ENCODE data around the gene ISG20.

ISG20 gene

DNA sequence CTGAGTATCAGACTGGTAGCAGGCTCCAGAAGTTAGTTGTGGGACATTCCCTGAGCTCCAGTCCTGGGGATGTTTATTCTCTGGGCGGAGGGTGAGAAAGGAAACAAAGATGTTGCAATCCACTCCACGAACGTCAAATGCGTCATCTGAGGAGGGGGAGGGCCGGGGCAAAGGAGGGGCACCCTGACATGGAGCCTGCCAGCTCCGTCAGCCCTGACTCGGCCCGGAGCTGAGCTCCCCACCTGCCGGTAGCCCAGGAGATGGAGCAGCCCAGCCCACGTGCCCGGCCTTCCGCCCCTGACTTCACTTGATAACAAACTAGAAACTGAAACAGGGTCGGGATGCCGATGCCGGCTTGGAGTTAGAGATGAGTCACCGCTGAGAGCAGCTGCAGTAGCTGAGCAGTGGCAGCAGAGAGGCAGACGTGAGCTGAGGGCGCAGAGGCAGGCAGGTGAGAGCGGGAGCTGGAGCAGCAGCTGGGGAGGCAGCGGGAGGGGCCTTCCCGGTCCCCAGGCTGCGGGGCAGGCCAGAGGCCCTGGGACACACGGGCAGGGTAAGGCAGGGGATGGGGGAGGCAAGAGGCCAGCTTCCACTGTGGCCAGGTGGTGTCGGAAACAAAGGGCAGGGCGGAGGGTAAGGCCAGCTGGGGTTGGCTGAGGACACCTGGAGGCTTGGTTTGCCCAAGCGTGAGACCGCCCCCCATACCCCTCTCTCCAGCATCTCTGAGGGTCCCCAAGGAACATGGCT lies at the start of gene ISG20:
Gene ISG20, plus strand, starts transcription at position 391 of the 747 bp plus-strand sequence. Its CDS starts 351 bp downstream, at position 742.
- H3K36me3 ChIP-seq (ENCODE audit: control insufficient read depth in 1 of 2, insufficient read depth in 2 of 2, low read length in 2 of 2): no peaks in the 10 kb centered on the region
- no peaks in the 10 kb centered on the region for H3K27me3 ChIP-seq (ENCODE audit: control insufficient read depth in 1 of 2, insufficient read depth in 2 of 2, low read length in 2 of 2)
- H3K4me1 ChIP-seq (ENCODE audit: control insufficient read depth in 1 of 2, insufficient read depth in 2 of 2, low read length in 2 of 2): peaks cover 40 to 45% of the 10 kb centered on the region in 2 donors
- peak within 1 kb of the TSS; percentile 89 to 90 for H3K9ac ChIP-seq (ENCODE audit: low read depth in 1 of 2, low read length in 2 of 2)
- H3K4me3 ChIP-seq (ENCODE audit: low read depth in 1 of 2, low read length in 2 of 2): peak within 1 kb of the TSS; percentile 63 to 81
- H3K9me3 ChIP-seq (ENCODE audit: control insufficient read depth in 1 of 2, low read length in 2 of 2): no peaks in the 10 kb centered on the region
- H3K27ac ChIP-seq (ENCODE audit: low read depth, low read length): peak within 1 kb of the TSS; percentile 96

DNA sequence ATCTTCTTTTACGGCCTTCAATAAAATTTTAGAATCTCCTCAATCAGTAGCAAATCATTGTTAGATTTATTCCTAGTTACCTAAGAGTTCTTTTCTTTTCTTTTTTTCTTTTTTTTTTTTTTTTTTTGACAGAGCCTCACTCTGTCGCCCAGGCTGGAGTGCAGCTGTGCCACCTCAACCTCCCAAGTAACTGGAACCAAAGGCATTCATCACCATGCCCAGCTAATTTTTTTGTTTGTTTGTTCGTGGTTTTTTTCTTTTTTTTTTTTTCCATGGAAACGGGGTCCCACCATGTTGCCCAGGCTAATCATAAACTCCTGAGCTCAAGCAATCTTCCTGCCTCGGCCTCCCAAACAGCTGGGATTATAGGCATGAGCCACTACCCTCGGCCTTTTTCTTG lies 48.1 kb upstream of the ISG20 start:
- Histone ChIP-seq H3K36me3 (ENCODE audit: control insufficient read depth in 1 of 2, insufficient read depth in 2 of 2, low read length in 2 of 2) (no peaks in the 10 kb centered on the region), H3K9me3 (ENCODE audit: control insufficient read depth in 1 of 2, low read length in 2 of 2) (no peaks in the 10 kb centered on the region), H3K4me1 (ENCODE audit: control insufficient read depth in 1 of 2, insufficient read depth in 2 of 2, low read length in 2 of 2) (no peaks in the 10 kb centered on the region), H3K27me3 (ENCODE audit: control insufficient read depth in 1 of 2, insufficient read depth in 2 of 2, low read length in 2 of 2) (no peaks in the 10 kb centered on the region), H3K9ac (ENCODE audit: low read depth in 1 of 2, low read length in 2 of 2) (no peak overlapping the region), H3K4me3 (ENCODE audit: low read depth in 1 of 2, low read length in 2 of 2) (no peak overlapping the region), H3K27ac (ENCODE audit: low read depth, low read length) (no peak overlapping the region)

DNA sequence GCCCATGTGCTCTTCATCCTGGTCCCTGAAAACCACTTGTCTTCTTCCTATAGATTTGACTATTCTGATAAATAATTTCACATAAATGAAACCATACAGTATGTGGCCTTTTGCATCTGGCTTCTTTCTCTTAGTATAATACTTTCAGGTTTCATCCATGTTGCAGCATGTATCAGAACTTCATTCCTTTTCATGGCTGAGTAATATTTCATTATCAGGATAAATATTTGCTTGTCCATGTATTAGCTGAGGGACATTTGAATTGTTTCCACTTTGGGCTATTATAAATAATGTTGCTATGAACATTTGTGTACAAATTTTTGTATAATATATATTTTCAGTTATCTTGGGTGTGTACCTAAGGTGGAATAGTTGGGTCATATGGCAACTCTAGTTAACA lies 47.4 kb upstream of the ISG20 start:
- Histone ChIP-seq H3K4me3 (ENCODE audit: low read depth in 1 of 2, low read length in 2 of 2) (no peak overlapping the region), H3K27ac (ENCODE audit: low read depth, low read length) (no peak overlapping the region), H3K36me3 (ENCODE audit: control insufficient read depth in 1 of 2, insufficient read depth in 2 of 2, low read length in 2 of 2) (no peaks in the 10 kb centered on the region), H3K27me3 (ENCODE audit: control insufficient read depth in 1 of 2, insufficient read depth in 2 of 2, low read length in 2 of 2) (no peaks in the 10 kb centered on the region), H3K9me3 (ENCODE audit: control insufficient read depth in 1 of 2, low read length in 2 of 2) (no peaks in the 10 kb centered on the region), H3K4me1 (ENCODE audit: control insufficient read depth in 1 of 2, insufficient read depth in 2 of 2, low read length in 2 of 2) (no peaks in the 10 kb centered on the region), H3K9ac (ENCODE audit: low read depth in 1 of 2, low read length in 2 of 2) (no peak overlapping the region)

DNA sequence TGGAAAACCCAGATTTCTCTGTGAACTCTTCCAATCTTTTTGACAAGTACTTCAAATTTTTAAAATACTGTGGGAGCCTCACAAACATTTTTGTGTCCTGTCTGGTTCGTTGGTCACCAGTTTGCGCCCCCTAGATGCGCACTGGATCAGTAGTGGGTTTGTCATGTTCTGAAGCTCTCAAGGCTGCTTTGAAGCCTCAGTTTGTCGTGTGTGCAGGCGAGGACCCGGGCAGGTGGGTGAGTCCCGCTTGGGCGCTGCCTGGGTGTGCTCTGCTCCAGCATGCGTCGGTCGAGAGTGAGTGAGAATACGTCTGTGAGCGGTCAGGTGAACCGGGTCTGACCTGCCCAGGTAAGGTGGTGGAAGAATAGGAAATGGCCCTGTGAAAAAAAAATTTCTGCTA lies 34.9 kb upstream of the ISG20 start:
- Histone ChIP-seq H3K9ac (ENCODE audit: low read depth in 1 of 2, low read length in 2 of 2) (no peak overlapping the region), H3K4me3 (ENCODE audit: low read depth in 1 of 2, low read length in 2 of 2) (no peak overlapping the region), H3K4me1 (ENCODE audit: control insufficient read depth in 1 of 2, insufficient read depth in 2 of 2, low read length in 2 of 2) (no peaks in the 10 kb centered on the region)

DNA sequence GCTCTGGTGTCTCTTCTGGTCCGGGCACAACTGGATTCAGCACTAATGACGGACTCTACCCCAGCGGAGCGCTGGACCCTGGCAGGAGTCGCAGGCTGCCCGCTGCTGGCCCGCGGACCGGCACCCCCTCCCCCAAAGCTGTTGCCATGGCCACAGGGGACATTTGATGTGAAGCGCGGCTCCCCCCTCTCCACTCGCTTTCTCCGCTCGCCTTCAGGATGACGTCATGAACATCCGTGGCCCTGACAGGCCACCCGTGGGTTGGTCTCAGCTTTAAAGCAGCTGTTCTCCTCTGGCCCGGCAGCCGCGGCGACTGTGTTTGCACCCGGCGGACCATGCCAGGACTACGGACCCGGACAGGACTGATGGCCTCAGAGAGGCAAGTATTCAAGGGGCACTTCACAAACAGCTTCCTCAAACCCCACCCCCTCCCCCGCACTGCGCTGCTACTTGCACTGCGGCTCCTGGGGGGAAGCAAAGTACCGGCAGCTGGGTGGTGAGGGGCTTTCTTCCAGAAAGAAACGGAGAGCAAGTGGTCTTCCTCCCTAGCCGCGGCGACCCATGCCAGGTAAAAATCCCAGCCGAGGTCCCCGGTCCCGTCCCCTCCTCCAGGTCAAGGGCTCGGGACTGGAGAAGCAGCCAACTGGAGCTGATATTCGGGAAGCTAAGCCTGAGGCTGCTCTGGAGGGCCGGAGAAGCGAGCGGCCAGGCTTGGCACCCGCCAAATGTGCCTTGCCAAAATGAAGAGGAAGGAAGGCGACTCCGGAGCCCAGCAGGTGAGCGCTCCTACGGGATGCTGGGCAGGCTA lies 34.2 kb upstream of the ISG20 start:
- Histone ChIP-seq H3K4me3 (ENCODE audit: low read depth in 1 of 2, low read length in 2 of 2) (no peak overlapping the region), H3K27ac (ENCODE audit: low read depth, low read length) (no peak overlapping the region), H3K4me1 (ENCODE audit: control insufficient read depth in 1 of 2, insufficient read depth in 2 of 2, low read length in 2 of 2) (no peaks in the 10 kb centered on the region), H3K9ac (ENCODE audit: low read depth in 1 of 2, low read length in 2 of 2) (no peak overlapping the region), H3K9me3 (ENCODE audit: control insufficient read depth in 1 of 2, low read length in 2 of 2) (no peaks in the 10 kb centered on the region), H3K27me3 (ENCODE audit: control insufficient read depth in 1 of 2, insufficient read depth in 2 of 2, low read length in 2 of 2) (peaks cover 42 to 61% of the 10 kb centered on the region in 2 donors), H3K36me3 (ENCODE audit: control insufficient read depth in 1 of 2, insufficient read depth in 2 of 2, low read length in 2 of 2) (no peaks in the 10 kb centered on the region)

More for the DNA sequence above, 34.9 kb upstream of the ISG20 start:
- peaks cover 42 to 54% of the 10 kb centered on the region in 2 donors for H3K27me3 ChIP-seq (ENCODE audit: control insufficient read depth in 1 of 2, insufficient read depth in 2 of 2, low read length in 2 of 2)
- no peaks in the 10 kb centered on the region for H3K36me3 ChIP-seq (ENCODE audit: control insufficient read depth in 1 of 2, insufficient read depth in 2 of 2, low read length in 2 of 2)
- H3K27ac ChIP-seq (ENCODE audit: low read depth, low read length): no peak overlapping the region
- H3K9me3 ChIP-seq (ENCODE audit: control insufficient read depth in 1 of 2, low read length in 2 of 2): no peaks in the 10 kb centered on the region

DNA sequence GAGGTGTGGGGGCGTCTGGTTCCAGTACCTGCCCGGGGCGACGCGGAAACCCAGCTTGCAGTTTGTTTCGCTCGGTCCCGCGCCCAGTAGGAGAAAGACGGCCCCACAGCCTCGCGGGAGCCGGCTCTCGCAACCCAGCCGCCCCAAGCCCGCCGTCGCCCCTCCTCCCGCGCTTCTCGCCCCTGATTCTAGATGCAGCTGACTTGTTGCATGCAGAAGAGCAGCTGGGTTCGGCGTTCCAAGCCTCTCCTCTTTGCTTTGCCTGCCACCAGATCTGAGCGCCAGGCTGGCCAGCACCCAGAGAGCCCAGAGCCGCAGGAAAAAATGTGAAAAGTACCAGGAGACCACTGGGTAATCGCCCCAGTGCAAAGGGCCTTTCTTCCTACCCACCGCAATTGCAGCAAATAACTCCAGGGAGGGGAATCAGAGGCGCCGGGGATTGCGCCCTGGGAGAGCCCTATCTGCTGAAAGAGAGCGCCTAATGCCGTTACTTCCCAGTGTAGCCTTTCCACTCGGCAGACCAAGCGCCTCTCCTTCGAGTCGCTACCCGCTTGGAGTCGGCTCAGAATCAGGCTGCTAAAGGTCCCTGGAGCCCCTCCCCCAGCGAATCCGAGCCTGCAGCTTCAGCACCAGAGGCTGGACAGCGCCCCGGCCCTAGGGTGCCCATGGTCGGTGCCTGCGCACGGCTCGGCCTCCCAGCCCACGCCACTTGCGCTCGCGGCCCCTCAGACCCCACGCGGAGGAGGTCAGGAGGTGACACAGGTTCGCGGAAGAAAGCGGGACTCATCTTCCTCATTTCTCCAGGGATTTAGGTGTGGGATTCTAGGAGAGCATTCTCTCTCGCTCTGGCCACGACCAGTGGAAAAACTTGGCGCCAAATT lies 33.4 kb upstream of the ISG20 start:
- no peaks in the 10 kb centered on the region for H3K36me3 ChIP-seq (ENCODE audit: control insufficient read depth in 1 of 2, insufficient read depth in 2 of 2, low read length in 2 of 2)
- no peaks in the 10 kb centered on the region for H3K9me3 ChIP-seq (ENCODE audit: control insufficient read depth in 1 of 2, low read length in 2 of 2)
- no peaks in the 10 kb centered on the region for H3K4me1 ChIP-seq (ENCODE audit: control insufficient read depth in 1 of 2, insufficient read depth in 2 of 2, low read length in 2 of 2)
- H3K9ac ChIP-seq (ENCODE audit: low read depth in 1 of 2, low read length in 2 of 2): no peak overlapping the region
- H3K4me3 ChIP-seq (ENCODE audit: low read depth in 1 of 2, low read length in 2 of 2): no peak overlapping the region
- no peak overlapping the region for H3K27ac ChIP-seq (ENCODE audit: low read depth, low read length)
- H3K27me3 ChIP-seq (ENCODE audit: control insufficient read depth in 1 of 2, insufficient read depth in 2 of 2, low read length in 2 of 2): peaks cover 42 to 65% of the 10 kb centered on the region in 2 donors

DNA sequence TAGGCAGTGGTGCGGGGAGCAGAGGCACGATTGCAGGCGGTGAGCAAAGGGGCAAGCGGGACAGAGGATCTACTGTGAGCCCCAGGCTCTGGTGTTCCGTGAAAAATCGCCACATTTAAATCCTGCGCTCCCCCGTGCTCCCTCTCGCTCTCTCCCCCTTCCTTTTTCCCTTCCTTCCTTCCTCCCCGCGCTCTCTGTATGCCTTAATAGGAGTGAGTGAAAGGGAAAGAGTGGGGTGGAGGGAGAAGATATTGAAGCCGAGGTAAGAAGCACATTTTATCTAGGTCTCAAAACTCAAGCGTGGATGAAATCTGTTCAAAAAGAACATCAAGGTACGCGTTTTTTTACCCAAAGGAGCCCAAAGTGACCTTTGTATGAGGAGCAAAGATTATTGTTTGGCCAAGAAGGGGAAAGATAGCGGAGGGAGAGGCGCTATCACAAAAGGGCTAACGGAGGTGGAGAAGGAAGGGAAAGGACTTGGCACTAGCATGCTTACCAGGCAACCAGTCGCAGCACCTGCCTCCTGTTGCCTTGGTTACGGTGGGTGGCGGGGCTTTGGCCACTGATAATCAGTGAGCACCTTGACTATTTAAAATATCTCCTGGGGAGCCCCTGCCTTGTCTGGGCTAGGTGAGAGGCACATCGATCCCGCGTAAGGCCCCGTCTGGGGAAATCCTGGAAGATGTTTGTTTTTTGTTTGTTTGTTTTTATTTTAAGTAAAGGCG lies 32.6 kb upstream of the ISG20 start:
- Histone ChIP-seq H3K27ac (ENCODE audit: low read depth, low read length) (no peak overlapping the region), H3K4me3 (ENCODE audit: low read depth in 1 of 2, low read length in 2 of 2) (no peak overlapping the region), H3K36me3 (ENCODE audit: control insufficient read depth in 1 of 2, insufficient read depth in 2 of 2, low read length in 2 of 2) (no peaks in the 10 kb centered on the region), H3K4me1 (ENCODE audit: control insufficient read depth in 1 of 2, insufficient read depth in 2 of 2, low read length in 2 of 2) (no peaks in the 10 kb centered on the region), H3K27me3 (ENCODE audit: control insufficient read depth in 1 of 2, insufficient read depth in 2 of 2, low read length in 2 of 2) (peaks cover 44 to 65% of the 10 kb centered on the region in 2 donors), H3K9me3 (ENCODE audit: control insufficient read depth in 1 of 2, low read length in 2 of 2) (no peaks in the 10 kb centered on the region), H3K9ac (ENCODE audit: low read depth in 1 of 2, low read length in 2 of 2) (no peak overlapping the region)

DNA sequence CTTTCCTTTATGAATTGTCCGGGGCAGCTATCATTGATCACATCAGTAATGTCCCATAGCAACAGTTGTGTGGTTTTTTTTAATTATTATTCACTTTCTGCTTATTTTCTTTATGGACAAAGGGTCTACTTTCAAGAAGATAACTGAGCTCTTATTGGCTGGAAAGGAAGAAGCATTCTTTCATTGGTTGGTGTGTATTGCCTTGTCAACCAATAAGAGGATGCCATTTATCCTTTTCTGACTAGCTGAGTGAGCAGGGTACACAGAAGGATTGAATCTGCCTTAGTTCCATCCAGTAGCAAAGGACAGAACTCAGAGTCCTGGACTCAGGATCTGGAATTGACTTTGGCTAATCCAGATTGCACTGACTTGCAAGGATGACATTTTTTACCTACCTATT lies 30.9 kb upstream of the ISG20 start:
- H3K4me3 ChIP-seq (ENCODE audit: low read depth in 1 of 2, low read length in 2 of 2): no peak overlapping the region
- H3K27me3 ChIP-seq (ENCODE audit: control insufficient read depth in 1 of 2, insufficient read depth in 2 of 2, low read length in 2 of 2): peaks cover 44 to 65% of the 10 kb centered on the region in 2 donors
- no peak overlapping the region for H3K9ac ChIP-seq (ENCODE audit: low read depth in 1 of 2, low read length in 2 of 2)
- H3K4me1 ChIP-seq (ENCODE audit: control insufficient read depth in 1 of 2, insufficient read depth in 2 of 2, low read length in 2 of 2): no peaks in the 10 kb centered on the region
- no peaks in the 10 kb centered on the region for H3K9me3 ChIP-seq (ENCODE audit: control insufficient read depth in 1 of 2, low read length in 2 of 2)
- no peaks in the 10 kb centered on the region for H3K36me3 ChIP-seq (ENCODE audit: control insufficient read depth in 1 of 2, insufficient read depth in 2 of 2, low read length in 2 of 2)
- H3K27ac ChIP-seq (ENCODE audit: low read depth, low read length): no peak overlapping the region

DNA sequence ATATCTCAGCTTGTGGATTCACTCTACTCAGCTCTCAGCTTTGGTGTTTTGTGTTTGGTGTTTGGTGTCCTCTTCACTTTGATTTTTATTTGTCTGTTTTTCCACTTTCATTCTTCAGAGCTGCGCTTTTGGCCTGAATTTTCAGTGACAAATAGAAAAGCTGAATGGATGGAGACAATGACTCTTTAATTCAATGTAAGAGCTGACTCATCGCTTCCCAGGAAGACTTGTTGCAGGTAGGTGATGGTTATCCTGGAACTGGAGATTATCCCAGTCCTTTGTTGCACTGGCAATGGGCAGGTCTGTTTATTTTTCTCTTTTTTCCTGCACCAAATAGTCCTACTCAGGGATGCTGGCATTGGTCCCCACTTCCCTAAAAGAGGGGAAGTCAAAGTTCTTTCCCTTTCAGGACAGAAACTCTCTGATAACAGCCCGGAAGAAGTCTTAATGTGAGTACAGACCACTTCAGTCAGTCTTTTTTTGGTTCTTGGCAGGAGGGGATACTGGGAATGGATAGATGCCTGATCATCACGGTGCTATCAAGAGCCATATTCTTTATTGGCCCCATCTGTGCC lies 30.1 kb upstream of the ISG20 start:
- peaks cover 40 to 60% of the 10 kb centered on the region in 2 donors for H3K27me3 ChIP-seq (ENCODE audit: control insufficient read depth in 1 of 2, insufficient read depth in 2 of 2, low read length in 2 of 2)

More for the DNA sequence above, 30.1 kb upstream of the ISG20 start:
- no peak overlapping the region for H3K9ac ChIP-seq (ENCODE audit: low read depth in 1 of 2, low read length in 2 of 2)
- H3K9me3 ChIP-seq (ENCODE audit: control insufficient read depth in 1 of 2, low read length in 2 of 2): no peaks in the 10 kb centered on the region
- H3K36me3 ChIP-seq (ENCODE audit: control insufficient read depth in 1 of 2, insufficient read depth in 2 of 2, low read length in 2 of 2): no peaks in the 10 kb centered on the region
- H3K4me3 ChIP-seq (ENCODE audit: low read depth in 1 of 2, low read length in 2 of 2): no peak overlapping the region
- no peak overlapping the region for H3K27ac ChIP-seq (ENCODE audit: low read depth, low read length)
- no peaks in the 10 kb centered on the region for H3K4me1 ChIP-seq (ENCODE audit: control insufficient read depth in 1 of 2, insufficient read depth in 2 of 2, low read length in 2 of 2)
